Fibroblast of lung (primary cell): ENCODE measurements around the gene SSBP3. TPM values are rescaled to one million over a fixed set of nuclear protein-coding genes. Genes with fewer than 3 reads are reported as not detected.

Experiments used
- DNase-seq, 2 donors: peaks; one replicate each; pipeline versions ENCODE4 v3.0.0 to v3.0.0-alpha.2; 2010; ENCODE audit warnings: low read depth in 2 of 2
- H2AFZ ChIP-seq: 2 replicates; pipeline ENCODE4 v1.5.1; 2012; ENCODE audit warnings: low read length, control low read depth, inconsistent platforms
- H3K27ac ChIP-seq: 2 replicates; pipeline ENCODE4 v1.5.1; 2011; ENCODE audit warnings: low read length, control low read depth; ENCODE audit not compliant: insufficient read depth
- H3K27me3 ChIP-seq: 2 replicates; pipeline ENCODE4 v1.5.1; 2011; ENCODE audit warnings: mild to moderate bottlenecking, low read length; ENCODE audit not compliant: control insufficient read depth, insufficient read depth
- H3K36me3 ChIP-seq: 2 replicates; pipeline ENCODE4 v1.5.1; 2011; ENCODE audit warnings: low read length; ENCODE audit not compliant: control insufficient read depth, insufficient read depth
- H3K4me1 ChIP-seq: 2 replicates; pipeline ENCODE4 v1.5.1; 2011; ENCODE audit warnings: low read length; ENCODE audit not compliant: control insufficient read depth, insufficient read depth; ENCODE audit errors: extremely low read depth
- H3K4me2 ChIP-seq: 2 replicates; pipeline ENCODE4 v1.5.1; 2011; ENCODE audit warnings: low read length, control low read depth; ENCODE audit not compliant: insufficient read depth; ENCODE audit errors: extremely low read depth
- H3K4me3 ChIP-seq, 4 experiments: fragments of 200-600 bp in 1 of 4; sonication (generic) in 1 of 4; replicated peaks in 1 of 4; 2 replicates each; pipeline ENCODE4 v1.5.1; 2011 to 2016; ENCODE audit warnings: low read length in 4 of 4, low read depth in 3 of 4, mild to moderate bottlenecking in 3 of 4, control low read depth in 2 of 4, inconsistent platforms in 1 of 4, mixed read lengths in 1 of 4; ENCODE audit not compliant: insufficient read depth in 1 of 4; ENCODE audit errors: control extremely low read depth in 1 of 4
- H3K79me2 ChIP-seq: 2 replicates; pipeline ENCODE4 v1.5.1; 2012; ENCODE audit warnings: mild to moderate bottlenecking, low read length, inconsistent platforms; ENCODE audit not compliant: control insufficient read depth, insufficient read depth
- H3K9ac ChIP-seq: 2 replicates; pipeline ENCODE4 v1.5.1; 2011; ENCODE audit warnings: mild to moderate bottlenecking, low read length, control low read depth; ENCODE audit not compliant: insufficient read depth
- H3K9me3 ChIP-seq: 2 replicates; pipeline ENCODE4 v1.5.1; 2012; ENCODE audit warnings: low read depth, low read length; ENCODE audit not compliant: control insufficient read depth, insufficient read depth
- H4K20me1 ChIP-seq: 2 replicates; pipeline ENCODE4 v1.5.1; 2011; ENCODE audit warnings: low read length; ENCODE audit not compliant: control insufficient read depth, insufficient read depth; ENCODE audit errors: extremely low read depth
- EZH2 ChIP-seq: IDR thresholded peaks from 2 replicates; pipeline ENCODE4 v1.5.1; 2012; ENCODE audit warnings: low read length, control low read depth, mild to moderate bottlenecking; ENCODE audit errors: missing control alignments
- polyA plus RNA-seq, 2 donors: library from polyadenylated mRNA; depleted of rRNA in 1 of 2; stranded (reverse) in 1 of 2; unstranded in 1 of 2; fragments of >200 nt; gene quantifications; 2 replicates each; pipeline ENCODE4 v1.2.1, GENCODE V29; 2011 to 2012; ENCODE audit warnings: missing spikeins in 1 of 2
- total RNA-seq: library from RNA; depleted of rRNA; stranded (reverse); fragments of >200 nt; gene quantifications from 2 replicates; pipeline ENCODE4 v1.2.1, GENCODE V29; 2014
- TF ChIP-seq, protein P1 (sequence below), 2 donors: IDR thresholded peaks in 1 of 2; conservative IDR thresholded peaks in 1 of 2; 1 replicate in 1 of 2; 2 replicates in 1 of 2; pipeline ENCODE4 v1.5.1; 2011 to 2012; ENCODE audit warnings: low read length in 2 of 2, control low read depth in 1 of 2, inconsistent platforms in 1 of 2, low read depth in 1 of 2, mild to moderate bottlenecking in 1 of 2

The SSBP3 gene
- total and polyA plus RNA-seq, 2 donors (not counting 1 experiment from before 2014, with no cell fraction given), result 9.4 to 26.4 TPM

DNA sequence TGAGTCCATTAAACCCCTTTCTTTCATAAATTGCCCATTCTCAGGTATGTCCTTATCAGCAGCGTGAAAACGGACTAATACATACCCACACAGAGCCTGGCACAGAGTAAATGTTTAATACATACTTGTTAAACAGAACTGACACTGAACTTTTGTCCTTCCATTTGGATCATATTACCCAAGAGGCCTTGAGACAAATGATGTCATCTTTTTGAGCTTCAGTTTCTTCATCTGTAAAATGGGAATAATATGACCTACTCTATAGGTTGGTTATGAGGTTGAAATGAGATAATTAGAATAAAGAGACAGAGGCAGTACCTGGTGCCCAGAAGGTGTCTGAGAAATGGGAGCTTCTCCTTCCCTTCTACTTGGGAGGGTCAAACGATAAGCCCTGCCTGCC lies 220.1 kb downstream of the SSBP3 start:
- H3K36me3 ChIP-seq, result peaks cover 1% of the 10 kb centered on the region
- no peaks in the 10 kb centered on the region for H4K20me1 ChIP-seq
- no peak overlapping the region for H3K4me3 ChIP-seq
- no peaks in the 10 kb centered on the region for H3K27me3 ChIP-seq
- H2AFZ ChIP-seq, result no peak overlapping the region
- H3K9ac ChIP-seq, result no peak overlapping the region
- H3K79me2 ChIP-seq, result no peaks in the 10 kb centered on the region
- TF ChIP-seq, protein P1, sequence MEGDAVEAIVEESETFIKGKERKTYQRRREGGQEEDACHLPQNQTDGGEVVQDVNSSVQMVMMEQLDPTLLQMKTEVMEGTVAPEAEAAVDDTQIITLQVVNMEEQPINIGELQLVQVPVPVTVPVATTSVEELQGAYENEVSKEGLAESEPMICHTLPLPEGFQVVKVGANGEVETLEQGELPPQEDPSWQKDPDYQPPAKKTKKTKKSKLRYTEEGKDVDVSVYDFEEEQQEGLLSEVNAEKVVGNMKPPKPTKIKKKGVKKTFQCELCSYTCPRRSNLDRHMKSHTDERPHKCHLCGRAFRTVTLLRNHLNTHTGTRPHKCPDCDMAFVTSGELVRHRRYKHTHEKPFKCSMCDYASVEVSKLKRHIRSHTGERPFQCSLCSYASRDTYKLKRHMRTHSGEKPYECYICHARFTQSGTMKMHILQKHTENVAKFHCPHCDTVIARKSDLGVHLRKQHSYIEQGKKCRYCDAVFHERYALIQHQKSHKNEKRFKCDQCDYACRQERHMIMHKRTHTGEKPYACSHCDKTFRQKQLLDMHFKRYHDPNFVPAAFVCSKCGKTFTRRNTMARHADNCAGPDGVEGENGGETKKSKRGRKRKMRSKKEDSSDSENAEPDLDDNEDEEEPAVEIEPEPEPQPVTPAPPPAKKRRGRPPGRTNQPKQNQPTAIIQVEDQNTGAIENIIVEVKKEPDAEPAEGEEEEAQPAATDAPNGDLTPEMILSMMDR (conservative IDR thresholded peaks at IDR 0.05 in 1 of 2, IDR thresholded peaks at IDR 0.05 in 1 of 2; ENCODE audit: low read depth in 1 of 2, low read length in 2 of 2), result no peak
- TF ChIP-seq EZH2, result no peak
- H3K4me1 ChIP-seq, result no peaks in the 10 kb centered on the region
- no peak for DNase-seq
- no peak overlapping the region for H3K27ac ChIP-seq
- H3K9me3 ChIP-seq, result no peaks in the 10 kb centered on the region
- no peak overlapping the region for H3K4me2 ChIP-seq

DNA sequence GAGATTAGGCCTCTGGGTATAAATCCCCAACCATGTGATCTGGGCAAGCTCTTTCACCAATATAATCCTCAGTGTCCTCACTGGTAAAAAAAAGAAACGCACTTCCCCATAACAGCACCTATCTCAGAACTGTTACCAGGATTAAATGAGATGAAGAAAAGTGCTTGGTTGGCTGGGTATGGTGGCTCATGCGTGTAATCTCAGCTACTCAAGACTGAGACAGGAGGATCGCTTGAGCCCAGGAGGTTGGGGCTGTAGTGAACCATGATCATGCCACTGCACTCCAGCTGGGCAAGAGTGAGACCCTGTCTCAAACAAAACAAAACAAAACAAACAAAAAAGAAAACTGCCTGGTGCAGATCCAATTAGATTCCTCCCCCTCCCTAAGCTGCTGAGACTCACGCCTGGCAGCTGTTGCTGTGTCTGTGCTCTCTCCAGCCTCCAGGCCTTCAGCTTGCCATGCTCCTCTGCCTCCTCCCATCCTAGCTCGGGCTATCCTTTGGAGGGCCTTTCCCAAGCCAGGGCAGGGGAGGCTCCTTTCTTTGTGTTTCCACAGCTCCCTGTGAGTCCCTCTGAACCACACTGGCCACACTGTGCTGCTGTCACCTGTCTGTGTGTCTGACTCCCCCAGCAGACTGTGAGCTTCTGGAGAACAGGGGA lies 225.4 kb downstream of the SSBP3 start:
- Histone ChIP-seq H3K9me3 (no peaks in the 10 kb centered on the region), H4K20me1 (no peaks in the 10 kb centered on the region), H3K4me2 (no peak overlapping the region), H3K4me3 (no peak overlapping the region), H3K36me3 (no peaks in the 10 kb centered on the region), H3K79me2 (no peaks in the 10 kb centered on the region), H3K27ac (no peak overlapping the region), H2AFZ (no peak overlapping the region), H3K4me1 (no peaks in the 10 kb centered on the region), H3K27me3 (no peaks in the 10 kb centered on the region), H3K9ac (no peak overlapping the region)
- no peak for TF ChIP-seq EZH2
- TF ChIP-seq, protein P1 (conservative IDR thresholded peaks at IDR 0.05 in 1 of 2, IDR thresholded peaks at IDR 0.05 in 1 of 2; ENCODE audit: low read depth in 1 of 2, low read length in 2 of 2), result no peak
- no peak for DNase-seq

DNA sequence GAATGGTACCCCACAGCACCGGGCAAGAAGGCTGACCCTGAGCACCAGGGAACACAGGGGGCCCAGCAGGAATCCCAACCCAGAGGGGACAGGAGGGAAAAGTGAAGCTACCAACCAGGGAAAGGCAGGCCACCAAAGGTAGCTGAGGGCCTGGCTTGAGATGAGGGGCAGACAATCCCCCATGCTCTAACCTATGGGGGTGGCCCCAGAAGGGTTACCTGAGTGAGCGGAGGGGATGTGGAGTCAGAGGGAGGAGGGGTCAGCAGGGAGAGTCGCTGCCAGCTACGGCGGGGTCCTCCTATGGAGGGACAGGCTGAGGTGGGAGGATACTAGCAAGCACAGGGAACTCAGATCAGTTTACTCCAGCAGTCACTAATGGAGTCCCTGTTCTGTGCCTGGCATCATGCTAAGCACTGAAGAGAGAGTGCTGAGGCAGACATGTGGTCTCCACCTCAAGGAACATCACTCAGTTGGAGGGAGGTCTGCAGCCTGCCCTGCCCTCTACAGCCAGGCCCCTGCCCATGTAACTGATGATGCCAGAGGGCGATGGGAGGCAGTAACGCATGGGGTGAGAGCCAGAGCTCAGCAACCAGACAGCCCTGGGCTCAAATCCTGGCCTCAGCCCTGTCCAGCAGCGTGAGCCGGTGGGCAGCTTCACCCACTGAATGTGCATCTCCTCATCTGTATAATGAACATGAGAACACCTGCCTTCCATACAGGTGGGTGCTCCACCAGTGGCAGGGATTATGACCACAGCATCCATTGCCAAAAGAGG lies 227.7 kb downstream of the SSBP3 start:
- no peak for DNase-seq
- Histone ChIP-seq H3K79me2 (no peaks in the 10 kb centered on the region), H2AFZ (no peak overlapping the region), H3K4me1 (peaks cover 2% of the 10 kb centered on the region), H3K9ac (no peak overlapping the region), H3K4me2 (no peak overlapping the region), H4K20me1 (no peaks in the 10 kb centered on the region), H3K27ac (no peak overlapping the region), H3K27me3 (no peaks in the 10 kb centered on the region), H3K9me3 (no peaks in the 10 kb centered on the region), H3K36me3 (no peaks in the 10 kb centered on the region), H3K4me3 (no peak overlapping the region)
- TF ChIP-seq EZH2, result no peak
- TF ChIP-seq, protein P1 (conservative IDR thresholded peaks at IDR 0.05 in 1 of 2, IDR thresholded peaks at IDR 0.05 in 1 of 2; ENCODE audit: low read depth in 1 of 2, low read length in 2 of 2), result no peak
